Suppressor macrophage treated with lipopolysaccharide for 4 hours (primary cell): ENCODE results near the gene ROBO1.

Experiments
- DNase-seq: peaks from one replicate; pipeline ENCODE4 v3.0.0-alpha.2; 2020

Gene ROBO1

DNA sequence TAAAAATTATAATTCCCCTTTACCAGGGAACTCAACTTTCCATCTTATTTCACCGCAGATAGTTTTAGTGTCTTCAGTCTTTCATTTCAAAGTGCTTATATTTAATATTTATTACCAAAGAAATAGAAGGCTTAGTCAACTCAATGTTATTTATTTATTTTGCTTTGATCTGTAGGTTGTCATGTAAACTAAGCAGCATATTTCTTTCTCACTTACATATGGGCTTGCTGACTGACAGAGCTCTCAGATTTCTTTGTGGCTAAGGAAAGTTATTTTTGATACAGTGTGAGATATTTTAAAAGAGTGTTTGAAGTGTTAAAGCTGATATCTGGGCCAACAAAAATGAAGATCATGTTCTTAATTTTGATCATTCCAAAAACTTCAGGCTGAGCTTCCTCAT, 331.4 kb downstream of the ROBO1 start:
- DNase-seq: no peak

DNA sequence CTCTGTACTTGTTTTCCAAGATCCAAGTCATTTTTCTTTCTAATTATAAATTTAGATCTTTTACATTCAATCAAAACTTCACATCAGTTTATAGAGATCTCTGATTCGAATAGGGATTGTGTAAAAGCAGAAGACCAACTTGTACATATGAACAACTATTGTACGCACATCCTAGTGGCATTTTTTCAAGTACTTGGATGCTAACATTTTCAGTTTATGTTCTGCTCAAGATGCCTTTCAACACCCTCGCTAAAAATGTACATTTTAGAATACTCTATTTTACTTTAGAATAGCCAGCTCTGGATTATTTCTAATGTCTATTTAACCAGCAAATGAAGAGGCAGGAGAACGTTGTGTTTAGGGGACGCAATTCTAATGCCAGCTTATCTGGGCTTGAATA, 340.7 kb downstream of the ROBO1 start:
- DNase-seq: no peak

DNA sequence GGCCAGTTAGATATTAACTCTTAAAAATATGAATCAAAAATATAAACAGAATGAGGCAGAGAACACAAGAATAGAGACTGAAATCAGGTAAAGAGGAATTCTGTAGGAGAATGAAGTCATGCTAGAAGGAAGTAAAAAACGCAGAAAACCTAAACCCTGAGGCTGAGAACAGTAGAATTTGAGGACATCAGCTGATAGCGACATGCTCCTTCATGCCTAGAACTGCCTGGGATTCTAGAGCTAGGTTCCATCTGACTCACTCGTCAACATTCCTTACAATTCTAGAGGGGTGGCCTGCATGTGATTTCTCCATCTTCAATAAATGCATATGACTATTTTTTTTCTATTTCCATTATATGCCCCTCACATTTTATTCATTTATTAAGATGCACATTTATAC, 343.0 kb downstream of the ROBO1 start:
- DNase-seq: no peak

DNA sequence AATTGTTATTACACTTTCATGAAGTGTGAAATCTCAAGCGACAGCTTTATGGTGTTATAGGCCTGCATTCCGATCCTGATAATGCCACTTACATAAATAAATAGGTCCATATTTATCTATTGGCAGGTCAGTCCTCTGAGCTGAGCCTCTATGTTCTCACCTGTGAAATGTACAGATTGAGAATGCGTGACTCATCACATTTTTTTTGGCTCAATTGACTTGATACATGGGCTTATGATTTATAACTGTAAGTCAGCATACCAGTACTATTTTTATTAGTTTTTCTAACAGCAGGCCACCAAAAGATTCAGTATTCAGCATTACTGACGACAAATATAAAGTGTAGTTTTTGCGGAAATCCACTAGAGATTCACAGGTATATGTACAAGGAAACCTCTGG, 344.4 kb downstream of the ROBO1 start:
- DNase-seq: no peak

DNA sequence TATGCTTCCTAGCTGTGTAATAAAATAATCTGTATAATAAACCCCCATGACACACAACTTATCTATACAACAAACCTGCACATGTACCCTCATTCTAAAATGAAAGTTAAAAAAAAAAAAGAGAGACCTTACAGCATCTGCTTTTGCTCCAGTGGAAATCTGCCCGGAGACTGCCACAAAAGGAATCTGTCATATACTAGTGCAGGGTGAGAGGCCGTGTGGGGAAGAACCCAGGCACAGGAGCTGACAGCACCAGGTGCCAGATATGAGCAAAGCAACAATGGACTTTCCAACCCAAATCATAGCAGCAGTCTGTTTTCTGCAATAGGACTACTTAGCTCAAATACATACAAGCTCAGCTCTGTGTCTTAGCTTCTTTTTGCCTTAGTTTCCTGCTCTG, 346.5 kb downstream of the ROBO1 start:
- no peak for DNase-seq

DNA sequence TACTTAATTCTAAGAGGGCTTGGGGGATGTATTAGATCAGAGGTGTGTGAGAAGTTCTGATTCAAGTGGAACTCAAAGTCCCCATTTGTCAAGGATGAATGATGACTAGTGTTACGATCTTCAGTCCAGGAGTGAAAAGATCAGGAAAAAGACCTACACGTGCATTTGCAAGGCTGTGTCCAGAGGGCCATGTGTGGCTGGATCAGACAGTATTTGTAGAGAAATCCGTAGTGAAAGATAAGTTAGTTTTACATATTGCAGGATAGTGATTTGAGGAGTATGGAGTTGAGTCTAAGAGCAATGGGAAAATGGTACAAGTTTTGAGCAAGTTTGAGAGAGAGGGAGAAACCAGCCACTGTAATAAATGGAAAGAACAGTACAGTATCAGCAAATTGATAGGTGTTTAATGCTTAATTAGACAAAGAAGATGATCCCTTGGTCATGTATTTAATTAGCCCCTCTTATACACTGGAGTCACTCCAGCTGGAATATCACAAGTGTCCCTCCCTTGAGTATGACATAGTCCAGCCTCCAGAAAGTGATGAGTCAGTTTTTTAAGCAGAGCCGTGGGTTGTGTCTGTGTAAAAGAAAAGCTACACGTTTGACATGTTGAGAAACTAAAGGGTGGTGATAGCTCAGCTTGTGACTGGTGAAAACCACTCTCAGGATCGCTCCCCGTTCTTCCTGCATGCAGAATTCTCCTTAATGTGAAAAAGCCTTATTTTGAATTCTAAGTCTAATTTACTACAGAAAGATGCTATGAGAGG, 348.8 kb downstream of the ROBO1 start:
- no peak for DNase-seq

DNA sequence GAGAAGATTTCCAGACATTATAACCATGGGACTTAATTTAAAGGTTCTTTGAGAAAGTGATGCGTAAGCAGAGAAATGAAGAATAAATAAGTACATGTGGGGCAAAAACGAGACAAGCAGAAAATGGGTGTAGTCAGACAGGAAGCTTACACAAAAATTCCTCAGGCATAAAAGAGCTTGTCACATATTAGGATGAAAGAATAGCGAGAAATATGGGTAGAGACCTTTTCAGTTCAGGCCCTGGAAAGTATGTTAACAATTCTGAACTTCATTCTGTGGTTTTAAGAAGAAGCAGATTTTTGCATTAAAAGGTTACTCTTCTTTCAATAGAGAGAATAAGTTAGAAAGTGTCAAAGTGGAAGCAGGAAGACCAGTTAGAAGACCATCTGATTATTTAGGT, 352.4 kb downstream of the ROBO1 start:
- DNase-seq: no peak

DNA sequence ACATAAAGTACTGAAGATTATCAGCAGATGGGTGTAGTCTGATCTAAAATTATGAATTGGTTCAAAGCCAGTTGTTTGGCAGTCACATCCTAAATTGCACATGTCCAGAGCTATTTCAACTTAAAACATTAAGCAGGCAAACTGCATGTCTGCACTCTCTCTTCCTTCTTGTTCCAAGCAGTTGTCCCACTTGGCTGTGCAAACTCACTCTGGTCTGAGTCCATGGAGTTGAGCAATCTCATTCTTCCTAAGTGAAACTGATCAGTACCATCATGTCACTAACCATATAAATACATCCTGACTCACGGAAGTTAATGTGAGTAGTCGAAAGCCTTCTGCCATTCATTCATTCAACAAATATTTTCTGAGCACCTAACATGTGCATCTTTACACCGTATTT, 353.0 kb downstream of the ROBO1 start:
- DNase-seq: no peak

DNA sequence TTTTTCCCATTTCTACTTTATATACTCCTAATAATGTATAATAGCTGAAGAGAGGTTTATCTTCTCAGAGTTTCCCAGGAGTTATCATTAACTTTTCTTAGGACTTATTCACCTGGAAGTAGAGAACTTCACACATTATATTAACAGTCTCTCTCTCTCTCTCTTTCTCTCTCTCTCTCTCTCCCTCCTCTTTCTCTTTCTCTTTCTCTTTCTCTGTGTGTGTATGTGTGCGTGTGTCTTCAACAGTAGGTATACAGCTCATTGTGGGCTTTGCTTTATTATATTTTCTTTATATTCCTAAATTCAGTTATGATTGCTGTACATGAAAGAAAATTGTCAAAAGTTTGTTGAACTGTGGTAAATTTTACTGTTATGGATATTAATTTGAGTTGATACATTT, 353.8 kb downstream of the ROBO1 start:
- DNase-seq: no peak

DNA sequence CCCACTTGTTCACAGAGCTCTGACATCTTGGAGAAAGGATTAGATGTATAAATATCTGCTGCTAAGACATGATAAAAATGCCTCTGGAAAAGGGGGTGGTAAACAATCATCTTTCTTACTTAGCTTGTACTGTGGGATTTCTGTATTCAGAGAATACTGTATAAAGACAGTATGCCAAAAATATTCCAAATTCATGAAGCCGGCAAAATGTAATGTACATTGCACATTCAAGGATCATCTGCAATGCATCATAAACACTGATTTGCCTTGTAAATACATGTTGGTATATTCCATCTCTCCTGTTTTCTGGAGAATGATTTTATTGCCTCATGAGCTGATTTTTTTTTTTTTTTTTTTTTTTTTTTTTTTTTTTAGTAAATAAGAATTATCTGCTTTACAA, 355.3 kb downstream of the ROBO1 start:
- DNase-seq: no peak

DNA sequence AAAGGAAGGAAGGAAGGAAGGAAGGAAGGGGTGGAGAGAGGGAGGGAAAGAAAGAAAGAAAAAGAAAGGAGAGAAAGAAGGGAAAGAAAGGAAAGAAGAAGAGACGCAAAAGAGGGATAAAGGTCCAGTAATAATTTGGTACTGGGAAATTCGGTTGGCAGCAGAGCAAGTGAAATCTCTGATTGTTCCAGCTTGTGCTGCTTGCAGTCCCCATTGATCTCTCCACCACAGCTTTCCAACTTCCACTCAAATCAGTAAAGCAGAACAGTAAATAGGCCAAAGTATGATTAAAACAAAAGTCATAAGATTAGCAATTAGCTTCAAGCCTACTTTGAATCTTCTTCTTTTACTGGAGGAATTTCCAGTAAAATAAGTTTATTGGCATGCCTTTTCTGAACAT, 357.2 kb downstream of the ROBO1 start:
- no peak for DNase-seq

DNA sequence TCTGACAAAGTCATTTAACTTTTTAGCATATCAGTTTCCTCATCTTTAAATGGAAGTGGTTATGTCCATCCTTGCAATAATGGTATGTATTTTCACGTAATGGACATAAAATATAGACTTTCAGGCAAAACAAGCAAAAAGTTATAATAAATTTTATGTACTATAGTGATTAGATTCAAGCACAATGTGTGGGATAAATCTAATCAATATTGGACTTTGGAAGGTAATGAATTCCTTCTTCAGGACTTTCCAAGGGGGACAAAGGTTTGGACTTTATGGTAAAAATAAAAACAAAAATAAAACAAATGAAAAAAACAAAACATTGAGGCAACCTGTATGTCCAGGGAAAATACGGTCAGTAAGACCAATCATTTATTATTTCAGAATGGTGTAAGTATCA, 357.7 kb downstream of the ROBO1 start:
- DNase-seq: no peak

DNA sequence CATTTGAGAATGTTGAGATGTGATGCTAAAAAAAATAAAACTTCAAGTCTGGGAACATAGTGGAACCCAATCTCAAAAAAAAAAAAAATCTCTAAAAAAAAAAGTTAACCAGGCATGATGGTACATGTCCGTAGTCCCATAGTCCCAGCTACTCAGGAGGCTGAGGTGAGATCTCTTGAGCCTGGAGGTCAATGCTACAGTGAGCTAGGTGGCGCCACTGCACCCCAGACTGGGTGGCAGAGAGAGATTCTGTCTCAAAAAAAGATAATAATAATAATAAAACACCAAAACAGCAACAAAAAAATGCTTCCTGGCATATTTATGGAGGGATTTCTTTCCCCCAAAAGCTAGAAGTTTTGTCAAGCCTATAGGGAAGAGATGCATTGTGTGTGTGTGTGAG, 361.6 kb downstream of the ROBO1 start:
- DNase-seq: no peak

DNA sequence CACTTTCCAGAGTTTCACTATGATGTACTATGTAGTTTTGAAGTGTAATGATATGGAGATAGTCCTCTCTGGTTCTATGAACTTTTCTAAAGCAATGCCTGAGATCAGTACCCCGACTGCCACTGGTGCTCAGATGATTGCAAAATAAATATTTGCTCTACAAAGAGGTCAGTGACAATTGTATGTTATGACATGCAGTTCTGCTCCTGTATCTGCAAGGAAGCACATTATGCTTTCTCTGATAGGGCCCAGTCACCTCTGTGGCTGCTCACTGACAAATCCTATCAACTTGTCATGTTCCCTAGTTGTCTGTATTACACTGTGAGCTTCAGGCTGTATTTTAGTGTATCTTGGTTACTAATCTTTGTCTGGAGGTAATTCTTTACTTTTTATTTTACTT, 362.6 kb downstream of the ROBO1 start:
- DNase-seq: no peak

DNA sequence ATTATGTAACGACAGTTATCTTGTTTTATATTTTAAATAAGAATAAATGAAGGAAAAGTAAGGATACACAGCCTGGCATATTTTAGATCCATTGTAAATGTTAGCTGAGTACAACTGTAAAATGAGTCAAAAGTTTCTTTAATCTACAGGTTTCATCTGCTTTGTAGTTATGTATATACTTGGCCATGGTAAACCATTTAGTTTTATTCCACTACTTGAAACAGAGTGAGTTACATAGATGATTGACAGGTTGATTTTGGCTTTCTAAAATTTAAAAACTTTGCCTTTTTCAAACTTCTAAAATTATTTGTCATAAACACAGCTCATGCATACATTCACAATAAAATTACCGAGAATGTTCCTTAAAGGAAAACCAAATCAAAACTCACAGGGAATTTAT, 371.2 kb downstream of the ROBO1 start:
- DNase-seq: no peak

DNA sequence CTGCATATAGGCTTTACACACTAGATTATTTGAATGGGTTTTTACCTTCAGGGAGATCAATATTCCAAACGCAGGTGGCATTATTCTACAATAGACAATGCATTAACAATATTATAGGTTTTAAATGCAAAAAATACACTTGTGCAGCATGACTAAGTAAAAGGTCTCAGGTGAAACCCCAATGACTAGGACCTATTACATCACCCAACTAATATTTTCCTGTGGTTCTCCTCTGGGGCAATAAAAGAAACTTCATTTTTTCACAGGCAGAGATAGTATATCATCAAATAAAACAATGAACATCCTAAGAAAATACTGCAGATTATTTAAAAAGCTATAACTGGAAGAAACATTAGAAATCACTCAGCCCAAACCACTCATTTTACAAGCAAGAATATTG, 375.3 kb downstream of the ROBO1 start:
- no peak for DNase-seq

DNA sequence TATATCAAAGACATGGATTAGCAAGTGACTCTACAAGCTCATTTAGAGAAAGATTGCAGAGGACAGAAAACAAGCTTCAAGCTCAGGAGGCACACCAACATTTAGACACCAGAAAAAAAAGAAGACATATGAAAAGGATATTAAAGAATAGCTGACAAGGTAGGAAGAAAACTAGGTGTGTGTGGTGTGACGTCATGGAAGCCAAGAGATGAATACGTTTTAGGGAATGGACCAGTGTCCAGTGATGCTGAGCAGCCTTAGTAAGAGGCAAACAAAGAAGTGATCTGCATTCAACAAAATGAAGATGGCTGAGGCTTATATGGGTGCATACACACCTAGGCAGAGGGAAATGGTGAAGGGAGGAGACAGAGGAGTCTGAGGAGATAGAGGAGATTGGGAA, 377.4 kb downstream of the ROBO1 start:
- DNase-seq: no peak

DNA sequence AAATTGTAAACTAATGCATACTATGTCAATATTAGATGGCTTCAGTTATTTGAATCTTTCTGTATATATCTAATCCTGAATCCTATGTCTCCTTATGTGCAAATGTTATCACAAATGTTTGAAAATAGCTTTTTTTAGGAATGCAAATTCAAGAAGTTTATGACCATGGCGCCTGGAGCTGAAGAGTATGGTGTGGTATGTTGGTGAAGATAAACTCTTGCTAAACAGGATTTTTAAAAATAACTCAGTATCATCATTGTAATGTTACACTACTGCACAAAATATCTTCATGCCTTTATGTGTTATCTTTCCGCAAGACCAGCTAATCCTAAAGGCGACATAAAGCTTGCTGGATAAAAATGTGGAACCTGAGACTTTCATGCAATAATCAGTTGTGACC, 382.6 kb downstream of the ROBO1 start:
- DNase-seq: no peak

DNA sequence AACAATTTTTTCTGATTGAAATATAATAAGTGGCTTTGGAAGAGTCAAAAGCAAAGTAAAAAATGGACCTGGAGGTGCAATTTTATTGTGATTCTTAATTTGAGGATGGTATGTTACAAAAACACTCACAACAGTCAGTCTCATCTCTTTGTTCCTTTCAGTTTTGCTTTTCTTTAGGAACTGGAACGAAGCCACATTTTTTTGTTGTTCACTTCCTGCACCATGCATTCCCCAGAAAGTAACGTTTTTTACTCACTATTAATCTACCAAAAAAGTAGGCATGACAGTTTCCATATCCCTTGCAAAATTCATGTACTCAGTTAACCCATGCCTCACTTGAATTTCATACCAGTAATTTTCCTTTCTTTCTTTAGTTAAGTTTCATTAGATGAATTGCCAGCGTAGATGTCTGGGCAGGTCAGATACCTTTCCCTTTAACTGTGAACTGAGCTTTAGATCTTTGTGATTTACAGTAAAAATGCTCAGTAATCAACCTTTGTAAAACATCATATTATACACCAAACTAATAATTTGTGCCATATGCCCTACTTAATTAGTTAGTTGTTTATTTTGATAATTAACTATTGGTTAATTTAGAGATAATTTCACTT, 384.3 kb downstream of the ROBO1 start:
- DNase-seq: no peak

DNA sequence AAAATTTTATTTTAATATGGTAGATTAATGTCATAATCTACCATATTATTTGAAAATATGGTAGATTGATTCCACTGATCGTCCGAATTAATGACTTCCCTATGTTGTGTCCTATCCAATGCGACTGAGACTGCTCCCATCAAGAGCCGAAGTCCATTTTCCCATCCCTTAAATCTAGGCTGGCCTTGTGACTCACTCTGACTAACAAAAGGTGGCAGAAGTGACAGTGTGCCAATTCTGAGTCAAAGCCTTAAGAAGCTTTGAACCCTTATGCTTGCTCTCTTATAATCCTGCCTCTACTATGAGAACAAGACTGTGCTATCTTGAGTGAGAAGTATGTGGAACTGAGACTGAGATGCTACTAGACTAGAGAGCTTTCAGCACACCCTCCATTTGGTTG, 387.2 kb downstream of the ROBO1 start:
- no peak for DNase-seq

DNA sequence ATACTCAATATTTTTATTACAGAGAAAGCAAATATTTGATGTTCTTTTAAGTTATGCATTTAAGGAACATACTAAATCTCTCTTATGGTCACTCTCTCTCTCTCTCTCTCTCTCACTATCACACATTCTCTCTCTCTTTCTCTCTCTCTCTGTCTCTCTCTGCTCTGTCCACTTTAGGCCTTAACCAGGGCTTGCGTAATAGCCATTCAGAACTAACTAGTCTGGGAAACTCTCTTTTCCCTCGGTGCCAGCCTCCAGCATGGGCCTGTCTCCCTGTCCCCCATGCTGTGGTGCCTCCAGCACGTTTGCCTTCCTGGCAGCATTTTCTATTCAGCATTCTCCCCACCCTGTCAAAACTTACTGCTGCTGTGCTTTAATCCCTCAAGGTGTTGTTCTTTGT, 389.7 kb downstream of the ROBO1 start:
- DNase-seq: no peak

DNA sequence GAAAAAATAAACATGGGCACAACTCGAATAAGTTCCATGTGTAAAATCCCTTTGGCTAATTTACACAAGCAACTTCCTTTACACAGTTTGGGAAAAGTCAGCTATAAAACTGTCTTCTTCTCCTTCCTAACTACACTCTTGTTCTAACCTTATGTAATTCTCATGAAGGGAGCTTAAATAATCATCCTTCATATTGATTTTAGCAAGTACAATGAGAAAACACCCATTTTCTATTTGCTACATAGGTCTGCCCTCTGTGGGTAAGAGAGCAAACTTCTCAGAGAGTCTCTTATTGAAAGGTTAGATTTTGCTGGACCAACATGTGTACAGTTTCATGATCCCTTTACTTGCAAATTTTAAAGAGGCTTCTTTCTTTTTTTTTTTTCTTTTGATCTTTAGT, 398.5 kb downstream of the ROBO1 start:
- DNase-seq: no peak

DNA sequence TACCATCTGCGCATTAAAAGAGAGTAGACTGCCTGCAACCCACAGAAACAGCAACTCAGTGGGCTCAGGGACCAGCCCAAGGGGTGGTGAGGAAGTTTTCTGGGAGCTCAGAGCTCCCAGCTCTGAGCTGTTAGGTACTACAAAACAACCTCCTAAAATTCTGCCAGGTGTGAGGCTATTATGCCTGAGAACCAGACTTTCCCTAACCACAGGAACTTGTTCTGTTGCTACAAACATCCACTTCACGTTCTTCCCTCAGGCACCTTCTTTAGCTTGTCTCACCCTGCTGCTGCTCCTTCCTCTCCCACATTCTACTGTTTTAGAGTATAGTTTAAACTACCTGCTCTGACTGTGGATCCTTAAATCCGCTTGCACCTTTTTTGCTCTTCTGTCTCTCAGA, 399.4 kb downstream of the ROBO1 start:
- no peak for DNase-seq

DNA sequence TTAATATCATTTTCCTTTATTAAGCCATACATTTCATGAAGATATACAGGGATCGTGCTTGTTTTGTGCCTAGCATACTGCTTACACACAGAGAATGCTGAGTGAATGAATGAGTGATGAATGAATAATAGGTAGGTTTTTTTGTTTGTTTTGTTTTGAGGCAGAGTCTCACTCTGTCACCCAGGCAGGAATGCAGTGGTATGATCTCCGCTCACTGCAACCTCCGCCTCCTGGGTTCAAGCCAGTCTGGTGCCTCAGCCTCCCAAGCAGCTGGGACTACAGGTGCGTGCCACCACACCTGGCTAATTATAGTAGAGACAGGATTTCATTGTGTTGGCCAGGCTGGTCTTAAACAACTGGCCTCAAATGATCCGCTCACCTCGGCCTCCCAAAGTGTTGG, 400.0 kb downstream of the ROBO1 start:
- no peak for DNase-seq

DNA sequence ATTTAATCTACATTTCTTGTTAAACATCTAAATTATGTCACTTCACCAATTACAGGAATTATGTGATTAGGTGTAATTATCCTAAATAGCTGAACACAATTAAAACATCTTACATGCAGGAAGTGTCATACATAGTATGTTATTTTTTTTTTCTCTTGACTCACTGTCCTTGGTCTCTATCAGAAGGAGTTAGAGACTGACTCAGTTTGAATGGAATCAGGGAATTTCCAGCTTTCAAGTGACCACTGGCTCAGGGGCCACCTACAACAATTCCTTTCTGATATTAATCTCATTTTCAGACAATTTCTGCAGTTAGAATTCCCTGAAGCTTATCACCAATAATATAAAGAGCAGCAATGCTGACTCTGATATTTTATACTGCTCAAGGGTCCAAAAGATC, 400.7 kb downstream of the ROBO1 start:
- no peak for DNase-seq
